Measurements from ENCODE around the gene LRRC17. TPM values are rescaled to one million over a fixed set of nuclear protein-coding genes. Genes with fewer than 3 reads are reported as not detected.

LRRC17 gene
- total RNA-seq, 4 donors from 2014 or later, result 0.83 to 3.5 (median 2.6) TPM

GRCh38 chr7:102985176-102985783, 72.5 kb downstream of the LRRC17 start:
- Histone ChIP-seq H3K9me3 (peaks cover 0 to 3% (median 0%) of the 10 kb centered on the region in 4 donors), H3K4me1 (no peaks in the 10 kb centered on the region), H3K36me3 (no peaks in the 10 kb centered on the region), H3K27me3 (no peaks in the 10 kb centered on the region), H3K4me3 (no peak overlapping the region), H3K27ac (replicated peaks in 1 of 4) (no peak overlapping the region)
- intact Hi-C loops (cut with DNase I), result no loop called here
- no peak for DNase-seq (ENCODE audit: extremely low spot score)
- no peak for TF ChIP-seq CTCF (IDR thresholded peaks at IDR 0.05)
- no peak for TF ChIP-seq POLR2AphosphoS5 (IDR thresholded peaks at IDR 0.05)
- no peak for TF ChIP-seq EP300 (IDR thresholded peaks at IDR 0.05)
- TF ChIP-seq POLR2A (IDR thresholded peaks at IDR 0.05; ENCODE audit: low read depth), result no peak

GRCh38 chr7:102988088-102988487, 75.3 kb downstream of the LRRC17 start:
- WGBS, result 85% methylated on average over 2 of the region's 2 CpGs
- no peak overlapping the region for H3K27ac ChIP-seq (replicated peaks in 1 of 4)

GRCh38 chr7:102988631-102989560, 76.1 kb downstream of the LRRC17 start:
- no peak for DNase-seq (ENCODE audit: extremely low spot score)
- intact Hi-C loops (cut with DNase I), result no loop called here
- no peak overlapping the region for H3K4me3 ChIP-seq
- H3K36me3 ChIP-seq, result no peaks in the 10 kb centered on the region
- no peaks in the 10 kb centered on the region for H3K9me3 ChIP-seq
- no peak overlapping the region for H3K27ac ChIP-seq (replicated peaks in 1 of 4)
- H3K4me1 ChIP-seq, result peaks cover 0 to 28% (median 19%) of the 10 kb centered on the region in 4 donors
- H3K27me3 ChIP-seq, result no peaks in the 10 kb centered on the region
- WGBS, result 85% methylated on average over 6 of the region's 6 CpGs
- TF ChIP-seq POLR2A (IDR thresholded peaks at IDR 0.05; ENCODE audit: low read depth) (no peak), EP300 (IDR thresholded peaks at IDR 0.05) (no peak), POLR2AphosphoS5 (IDR thresholded peaks at IDR 0.05) (no peak), CTCF (IDR thresholded peaks at IDR 0.05) (no peak)

More at GRCh38 chr7:102988088-102988487, 75.3 kb downstream of the LRRC17 start:
- no peaks in the 10 kb centered on the region for H3K27me3 ChIP-seq
- no peaks in the 10 kb centered on the region for H3K9me3 ChIP-seq
- H3K4me1 ChIP-seq, result peaks cover 0 to 20% (median 13%) of the 10 kb centered on the region in 4 donors
- H3K36me3 ChIP-seq, result no peaks in the 10 kb centered on the region
- no peak for DNase-seq (ENCODE audit: extremely low spot score)
- H3K4me3 ChIP-seq, result no peak overlapping the region
- TF ChIP-seq CTCF (IDR thresholded peaks at IDR 0.05) (no peak), POLR2AphosphoS5 (IDR thresholded peaks at IDR 0.05) (no peak), POLR2A (IDR thresholded peaks at IDR 0.05; ENCODE audit: low read depth) (no peak), EP300 (IDR thresholded peaks at IDR 0.05) (no peak)
- intact Hi-C loops (cut with DNase I), result no loop called here

- Histone ChIP-seq H3K36me3 (no peaks in the 10 kb centered on the region), H3K27ac (replicated peaks in 1 of 4) (no peak overlapping the region), H3K9me3 (no peaks in the 10 kb centered on the region), H3K4me3 (no peak overlapping the region), H3K27me3 (no peaks in the 10 kb centered on the region), H3K4me1 (peaks cover 0 to 29% (median 20%) of the 10 kb centered on the region in 4 donors)
- WGBS, result 81% methylated on average over 2 of the region's 2 CpGs
- TF ChIP-seq EP300 (IDR thresholded peaks at IDR 0.05) (no peak), CTCF (IDR thresholded peaks at IDR 0.05) (no peak), POLR2AphosphoS5 (IDR thresholded peaks at IDR 0.05) (no peak), POLR2A (IDR thresholded peaks at IDR 0.05; ENCODE audit: low read depth) (no peak)
- DNase-seq (ENCODE audit: extremely low spot score), result no peak
- intact Hi-C loops (cut with DNase I), result no loop called here
Observed at GRCh38 chr7:102990642-102991041, 77.8 kb downstream of the LRRC17 start.

Data from esophagus muscularis mucosa (tissue), 4 donors.